GM19395 (cell line): ENCODE results near the gene NSUN7.

ENCODE experiments used
- ATAC-seq: cut with Tn5 transposase; IDR thresholded peaks from one replicate; pipeline ENCODE4 v1.9.1; 2021; ENCODE audit warnings: mild to moderate bottlenecking, moderate library complexity; ENCODE audit not compliant: unreplicated experiment

Gene NSUN7

GRCh38 chr4:40843696-40844095 lies 93.9 kb downstream of the NSUN7 start:
- no peak for ATAC-seq

GRCh38 chr4:40844261-40844660 lies 94.5 kb downstream of the NSUN7 start:
- ATAC-seq: no peak

- ATAC-seq: no peak
Observed at GRCh38 chr4:40845154-40845835, 95.5 kb downstream of the NSUN7 start.

- ATAC-seq: no peak
Observed at GRCh38 chr4:40846532-40846931, 96.8 kb downstream of the NSUN7 start.

- no peak for ATAC-seq
Observed at GRCh38 chr4:40848251-40848650, 98.5 kb downstream of the NSUN7 start.

- ATAC-seq: no peak
Observed at GRCh38 chr4:40848940-40849339, 99.2 kb downstream of the NSUN7 start.

GRCh38 chr4:40850496-40850895 lies 100.7 kb downstream of the NSUN7 start:
- ATAC-seq: no peak

GRCh38 chr4:40856277-40856839 lies 106.6 kb downstream of the NSUN7 start:
- peak; percentile 9 for ATAC-seq

- ATAC-seq: peak; percentile 85
Observed at GRCh38 chr4:40856840-40857362, 107.1 kb downstream of the NSUN7 start.

- ATAC-seq: no peak
Observed at GRCh38 chr4:40857956-40858355, 108.2 kb downstream of the NSUN7 start.

GRCh38 chr4:40858962-40859361 lies 109.2 kb downstream of the NSUN7 start:
- no peak for ATAC-seq
